ENCODE data around the gene PCSK9.

PCSK9 gene

DNA sequence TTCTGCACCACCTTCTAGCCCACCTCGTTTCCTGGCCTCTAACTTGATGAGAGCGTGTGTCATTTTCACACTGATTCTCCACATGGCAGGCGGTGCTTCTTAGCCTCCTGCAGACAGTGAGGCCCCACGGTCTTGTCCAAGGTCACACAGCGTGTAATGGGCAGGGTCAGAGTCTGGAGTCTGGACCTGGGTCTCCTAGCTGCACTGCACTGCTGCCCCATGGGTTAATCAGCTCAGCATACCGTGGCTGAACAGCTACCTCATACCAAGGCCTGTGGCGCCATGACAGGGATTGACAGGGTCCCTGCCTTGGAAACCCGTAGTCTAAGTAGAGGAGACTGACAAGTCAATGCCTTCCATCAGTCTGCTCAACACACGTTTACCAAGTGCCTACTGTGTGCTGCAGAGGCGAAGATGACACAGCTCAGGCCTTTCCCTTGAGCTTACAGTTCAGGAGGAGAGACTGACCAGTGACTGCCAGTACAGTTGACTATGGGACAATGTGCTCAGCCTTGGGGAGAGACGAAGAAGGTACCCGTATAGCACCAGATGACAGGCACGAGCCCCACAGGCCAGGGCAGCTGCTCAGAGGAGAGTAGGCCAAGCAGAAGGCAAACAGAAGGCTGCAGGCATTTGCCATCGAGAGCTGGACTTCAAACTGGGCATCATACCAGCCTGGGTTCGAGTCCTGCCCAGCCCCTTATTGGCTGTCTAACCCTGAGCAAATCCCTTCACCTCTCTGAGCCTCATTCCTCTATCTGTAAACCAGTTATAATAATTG is 5.5 kb downstream of the PCSK9 start:
- no peak for DNase-seq (ENCODE audit: low spot score)

DNA sequence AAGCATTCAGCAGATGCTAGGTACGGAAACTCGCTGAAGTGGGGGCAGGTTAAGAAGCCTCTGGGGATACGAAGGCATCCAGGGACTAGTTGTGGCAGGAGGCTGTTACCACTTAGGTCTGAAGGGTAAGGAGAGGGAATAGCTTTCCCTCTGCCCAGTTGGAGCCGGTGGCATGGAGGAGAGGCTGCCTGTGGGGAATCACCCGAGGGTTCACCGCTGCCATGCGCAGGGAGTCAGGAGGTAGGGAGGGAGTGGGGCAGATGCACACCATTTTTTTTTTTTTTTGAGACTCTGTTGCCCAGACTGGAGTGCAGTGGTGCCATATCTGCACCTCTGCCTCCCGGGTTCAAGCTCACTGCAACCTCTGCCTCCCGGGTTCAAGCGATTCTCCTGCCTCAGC is 6.1 kb downstream of the PCSK9 start:
- no peak for DNase-seq (ENCODE audit: low spot score)

DNA sequence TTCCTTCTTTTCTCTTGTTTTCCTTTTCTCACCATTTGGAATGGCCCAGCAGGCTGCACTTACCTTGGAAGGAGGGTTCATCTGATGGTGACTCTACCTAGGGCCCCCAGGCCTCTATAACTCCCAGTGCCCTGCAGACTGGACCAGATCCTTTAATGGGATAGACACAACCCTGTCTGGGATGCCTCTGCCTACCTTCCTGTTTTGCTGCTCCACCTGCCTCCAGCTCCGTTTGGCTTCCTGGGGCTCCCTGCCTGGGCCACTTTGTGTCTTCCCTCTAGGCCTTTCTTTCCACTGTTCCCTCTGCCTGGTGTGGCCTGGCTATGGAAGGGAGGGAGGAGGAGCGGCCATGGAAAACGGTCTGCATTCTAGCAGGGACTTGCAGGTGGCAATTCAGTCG is 7.5 kb downstream of the PCSK9 start:
- no peak for DNase-seq (ENCODE audit: low spot score)

DNA sequence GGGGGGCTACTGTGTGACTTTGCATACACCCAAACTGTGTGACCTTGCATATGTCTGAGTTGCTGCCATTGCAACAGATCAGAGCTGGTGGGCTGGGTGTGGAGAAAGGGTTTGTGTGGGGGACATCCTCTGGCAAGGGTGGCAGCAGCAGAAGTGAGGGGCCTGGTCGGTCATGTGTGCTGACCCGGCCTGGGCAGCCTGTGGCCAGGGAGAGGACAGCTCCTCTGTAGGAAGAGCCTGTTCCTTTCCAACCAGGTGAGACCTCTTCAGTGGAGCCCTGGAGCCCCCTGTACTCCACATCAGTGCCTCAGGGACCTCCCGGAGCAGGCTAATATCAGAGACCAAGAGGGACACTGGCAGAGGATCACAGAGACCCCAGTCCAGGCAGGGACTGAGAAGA is 8.3 kb downstream of the PCSK9 start:
- DNase-seq (ENCODE audit: low spot score) = no peak

DNA sequence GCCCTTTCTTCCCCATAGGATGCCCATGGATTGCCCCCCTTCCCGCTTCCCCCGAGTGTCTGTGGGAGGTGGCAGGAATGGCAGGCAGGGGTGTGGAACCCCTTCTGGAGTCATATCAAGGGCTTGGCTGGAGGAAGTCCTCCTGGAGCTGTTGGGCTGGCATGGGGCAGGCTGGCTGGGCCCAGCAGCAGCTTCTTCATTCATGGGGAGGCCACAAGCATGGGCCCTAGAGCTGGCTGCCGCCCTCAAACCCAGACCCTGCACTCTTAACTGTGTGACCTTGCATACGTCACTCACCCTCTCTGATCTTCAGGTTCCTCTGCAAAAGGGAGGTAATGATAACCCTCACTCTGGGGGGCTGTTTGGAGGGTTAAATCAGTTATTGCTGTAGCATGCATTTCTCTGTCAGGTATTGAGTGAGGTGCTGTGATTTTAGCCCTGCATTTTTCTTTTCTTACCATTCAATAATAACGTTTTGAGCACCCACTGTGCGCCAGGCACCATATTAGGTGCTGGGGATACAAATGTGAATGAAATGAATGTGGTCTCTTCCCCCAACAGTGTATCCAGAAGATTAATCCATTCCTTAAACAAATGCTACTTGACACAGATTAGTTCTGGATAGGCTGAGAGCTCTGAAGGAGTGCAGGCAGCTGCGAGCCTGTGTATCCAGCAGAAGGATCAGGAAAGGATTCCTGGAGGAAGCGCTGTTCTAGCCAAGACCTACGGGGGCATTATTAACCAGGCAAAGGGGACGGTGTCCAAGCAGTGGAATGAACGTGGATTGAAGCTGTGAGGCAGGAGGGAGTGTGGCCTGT is 9.3 kb downstream of the PCSK9 start:
- DNase-seq (ENCODE audit: low spot score) = no peak

DNA sequence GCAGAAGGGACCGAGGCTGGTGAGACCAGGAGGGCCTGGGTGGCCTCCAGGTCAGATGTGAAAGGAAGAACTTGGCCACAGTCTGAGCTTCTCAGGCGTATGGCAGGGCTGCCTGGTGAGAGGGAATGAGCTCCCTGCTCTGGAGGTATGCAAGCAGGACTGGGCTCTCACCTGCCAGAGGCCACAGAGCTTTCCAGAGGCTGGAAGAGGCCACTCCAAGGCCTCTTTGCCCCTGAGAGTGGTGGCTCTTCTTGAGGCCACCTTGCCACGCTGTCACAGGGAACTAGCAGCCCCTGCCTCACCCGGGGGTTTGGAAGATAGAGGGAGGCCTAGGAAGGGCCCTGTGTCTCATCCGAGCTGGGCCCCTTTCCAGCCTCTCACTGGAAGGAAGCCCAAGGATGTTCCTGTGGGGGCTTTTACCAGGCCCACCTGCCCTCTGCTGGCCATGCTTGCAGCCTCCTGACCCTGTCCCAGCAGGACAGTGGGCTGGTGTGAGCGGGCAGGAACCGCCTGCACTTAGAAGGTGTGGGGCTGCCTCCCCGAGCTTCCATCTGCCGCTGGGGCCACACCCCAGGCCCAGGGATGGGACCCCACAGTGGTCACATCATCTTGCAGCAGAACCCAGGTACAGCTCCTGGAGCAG is 10.0 kb downstream of the PCSK9 start:
- no peak for DNase-seq (ENCODE audit: low spot score)

DNA sequence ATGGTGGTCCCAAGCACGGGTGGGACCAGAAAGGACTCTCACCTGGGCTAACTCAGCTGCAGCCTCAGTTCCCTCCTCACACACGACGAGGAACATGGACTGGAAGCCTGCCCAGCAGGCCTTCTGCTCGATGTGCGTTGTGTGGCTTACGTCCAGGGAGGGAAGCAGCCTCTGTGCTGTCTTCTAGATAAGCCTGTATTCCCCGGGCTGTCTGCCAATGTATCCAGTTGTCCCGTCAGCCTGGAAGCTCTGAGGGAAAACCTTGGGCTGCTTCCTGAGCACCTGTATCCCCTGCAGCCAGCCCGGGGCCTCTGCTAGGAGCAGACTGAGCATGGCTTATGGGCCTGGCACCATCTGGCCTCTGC is 10.5 kb downstream of the PCSK9 start:
- DNase-seq (ENCODE audit: low spot score) = no peak

DNA sequence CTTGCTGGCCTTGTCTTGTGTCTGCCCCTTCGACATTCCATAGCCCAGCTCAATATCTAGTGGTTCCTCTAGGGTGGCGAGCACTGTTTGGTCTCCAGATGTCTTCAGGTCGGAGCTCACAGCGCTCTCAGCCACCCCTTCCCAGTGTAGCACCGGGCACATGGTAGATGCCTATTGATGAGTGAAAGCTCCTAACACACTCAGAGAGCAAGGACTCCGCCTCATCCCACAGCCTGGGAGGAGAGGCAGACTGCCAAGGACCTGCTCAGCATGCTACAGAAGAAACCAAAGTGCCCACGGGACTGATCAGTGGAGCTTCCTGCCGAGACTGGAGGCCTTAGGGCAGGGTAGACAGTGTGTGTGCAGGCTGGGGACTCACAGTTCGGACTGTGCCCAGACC is 10.9 kb downstream of the PCSK9 start:
- no peak for DNase-seq (ENCODE audit: low spot score)

DNA sequence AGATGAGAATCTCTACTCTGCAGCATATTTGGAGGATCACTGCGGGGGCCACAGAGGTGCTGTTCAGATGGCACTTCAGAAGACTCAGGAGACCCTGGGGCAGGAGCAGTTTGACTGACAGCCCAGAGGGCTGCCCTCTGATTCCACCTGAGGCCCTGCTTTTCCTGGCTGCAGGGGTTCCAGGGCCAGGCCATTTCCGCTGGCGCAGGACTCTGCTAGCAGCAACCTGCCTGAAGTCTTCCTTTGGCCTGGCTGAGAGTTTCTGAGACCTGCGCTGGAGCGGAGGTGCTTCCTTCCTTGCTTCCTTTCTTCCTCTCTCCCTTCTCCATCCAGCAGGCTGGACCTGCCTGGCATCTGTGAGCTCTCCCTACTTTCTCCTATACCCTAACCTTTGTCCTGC is 11.8 kb downstream of the PCSK9 start:
- no peak for DNase-seq (ENCODE audit: low spot score)

DNA sequence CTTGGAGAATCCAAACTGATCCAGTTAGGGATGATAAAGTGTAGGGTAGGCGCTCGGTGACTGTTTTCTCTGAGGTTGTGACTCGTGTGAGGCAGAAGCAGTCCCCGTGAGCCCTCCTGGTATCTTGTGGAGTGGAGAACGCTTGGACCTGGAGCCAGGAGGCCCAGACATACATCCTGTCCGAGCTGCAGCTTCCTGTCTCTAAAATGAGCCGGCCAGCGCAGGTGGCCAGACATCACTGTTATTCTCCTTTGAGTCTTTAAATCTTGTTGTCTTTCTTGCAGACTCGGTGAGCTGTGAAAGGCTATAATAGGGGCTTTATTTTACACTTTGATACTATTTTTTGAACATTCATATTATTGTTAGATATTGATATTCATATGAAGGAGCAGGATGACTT is 12.3 kb downstream of the PCSK9 start:
- DNase-seq (ENCODE audit: low spot score) = no peak

DNA sequence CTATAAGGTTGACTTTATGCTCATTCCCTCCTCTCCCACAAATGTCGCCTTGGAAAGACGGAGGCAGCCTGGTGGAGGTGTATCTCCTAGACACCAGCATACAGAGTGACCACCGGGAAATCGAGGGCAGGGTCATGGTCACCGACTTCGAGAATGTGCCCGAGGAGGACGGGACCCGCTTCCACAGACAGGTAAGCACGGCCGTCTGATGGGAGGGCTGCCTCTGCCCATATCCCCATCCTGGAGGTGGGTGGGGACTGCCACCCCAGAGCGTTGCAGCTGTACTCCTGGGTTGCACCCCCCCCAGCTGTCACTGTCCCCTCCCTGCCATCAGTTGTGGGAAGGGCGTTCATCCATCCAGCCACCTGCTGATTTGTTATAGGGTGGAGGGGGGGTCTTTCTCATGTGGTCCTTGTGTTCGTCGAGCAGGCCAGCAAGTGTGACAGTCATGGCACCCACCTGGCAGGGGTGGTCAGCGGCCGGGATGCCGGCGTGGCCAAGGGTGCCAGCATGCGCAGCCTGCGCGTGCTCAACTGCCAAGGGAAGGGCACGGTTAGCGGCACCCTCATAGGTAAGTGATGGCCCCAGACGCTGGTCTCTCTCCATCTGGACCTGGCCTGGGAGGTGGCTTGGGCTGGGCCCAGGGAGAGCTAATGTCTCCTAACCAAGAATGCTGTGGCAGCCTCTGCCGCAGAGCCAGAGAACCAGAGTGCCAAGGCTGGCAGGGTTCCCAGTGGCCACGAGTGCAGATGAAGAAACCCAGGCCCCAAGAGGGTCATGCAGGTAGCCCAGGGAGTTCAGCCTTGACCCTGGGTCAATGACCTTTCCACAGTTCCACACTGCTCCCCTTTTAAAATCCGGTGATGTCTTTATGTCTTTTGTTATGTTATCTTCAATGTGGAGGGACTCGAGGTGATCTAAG is 13.1 kb downstream of the PCSK9 start:
- no peak for DNase-seq (ENCODE audit: low spot score)

DNA sequence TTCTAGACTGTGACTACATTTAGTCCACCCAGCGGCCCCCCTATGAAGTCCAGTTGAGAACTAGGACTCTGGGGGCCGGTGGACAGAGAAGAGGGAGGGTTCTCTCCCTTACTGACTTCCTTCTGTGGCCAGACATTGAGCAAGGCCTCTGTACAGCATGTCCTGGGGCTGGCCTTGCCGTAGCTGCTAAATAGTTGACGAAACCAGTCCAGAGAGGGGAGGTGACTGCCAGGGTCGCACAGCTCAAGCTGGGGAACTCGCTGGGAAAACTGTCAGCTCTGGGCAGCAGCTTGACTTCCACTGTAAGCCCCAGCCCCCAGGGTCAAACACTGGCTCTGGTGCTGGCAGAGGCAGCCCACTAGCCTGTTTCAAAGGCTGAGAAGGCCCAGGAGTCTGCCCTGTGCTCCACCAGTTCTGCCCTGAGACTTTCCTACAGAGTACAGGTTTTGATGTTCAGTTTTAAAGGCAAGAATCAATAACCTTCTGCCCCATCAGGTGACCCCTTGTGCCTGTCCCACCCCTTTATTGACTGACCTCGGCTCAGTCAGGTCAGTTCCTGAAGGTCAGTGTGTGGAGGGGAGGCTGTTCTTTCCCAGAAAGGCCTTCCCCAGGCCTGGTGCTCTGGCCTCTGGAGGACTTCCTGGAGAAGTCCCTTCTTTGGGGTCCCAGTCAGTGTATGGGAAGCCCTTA is 14.1 kb downstream of the PCSK9 start:
- no peak for DNase-seq (ENCODE audit: low spot score)

DNA sequence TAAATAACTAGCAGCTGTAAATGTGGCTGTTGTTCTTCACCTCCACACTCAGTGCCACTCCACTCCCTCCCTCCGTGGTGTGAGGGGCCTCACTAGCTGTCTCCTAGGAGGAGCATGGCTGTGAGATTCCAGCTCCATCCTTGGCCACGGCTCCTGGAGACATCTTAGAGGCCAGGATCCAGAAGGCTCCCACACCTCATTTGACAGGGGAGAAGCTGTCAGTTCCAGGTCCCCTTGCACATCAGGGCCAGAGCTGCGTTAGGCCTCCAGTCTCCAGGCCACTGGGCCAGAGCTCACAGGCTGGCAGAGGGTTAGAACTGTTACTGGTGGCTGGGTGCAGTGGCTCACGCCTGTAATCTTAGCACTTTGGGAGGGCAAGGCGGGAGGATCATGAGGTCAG is 15.0 kb downstream of the PCSK9 start:
- no peak for DNase-seq (ENCODE audit: low spot score)

DNA sequence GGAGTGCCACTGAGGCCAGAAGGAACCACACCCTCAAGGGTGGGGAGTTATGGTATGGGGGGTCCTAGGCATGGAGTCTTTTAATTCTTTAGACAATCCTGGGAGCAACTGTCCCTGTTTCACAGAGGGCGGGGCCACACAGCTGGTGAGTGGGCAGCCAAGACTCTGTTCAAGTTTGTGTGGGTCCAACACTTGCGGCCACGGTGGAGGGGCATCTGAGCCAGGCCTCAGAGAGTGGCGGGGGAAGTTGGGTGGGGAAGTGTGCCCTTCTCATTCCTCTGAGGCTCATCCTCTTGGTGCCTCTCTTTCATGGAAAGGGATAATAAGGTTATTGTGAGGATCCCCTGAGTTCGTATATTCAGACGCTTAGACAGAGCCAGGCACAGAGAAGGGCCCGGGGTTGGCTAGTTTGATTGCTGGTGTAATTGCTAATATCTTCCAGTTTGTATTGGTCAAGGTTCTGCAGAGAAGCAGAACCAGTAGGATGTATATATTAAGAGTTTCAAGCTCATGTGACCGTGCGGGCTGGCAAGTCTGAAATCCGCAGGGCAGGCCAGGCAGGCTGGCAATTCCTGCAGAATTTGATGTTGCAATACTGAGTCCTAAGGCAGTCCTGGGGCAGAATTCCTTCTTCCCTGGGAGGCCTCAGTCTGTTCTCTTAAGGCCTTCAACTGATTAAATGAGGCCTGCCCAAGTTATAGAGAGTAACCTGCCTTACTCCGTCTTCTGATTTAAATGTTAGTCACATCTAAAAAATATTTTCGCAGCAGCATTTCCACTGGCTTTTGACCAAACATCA is 15.9 kb downstream of the PCSK9 start:
- no peak for DNase-seq (ENCODE audit: low spot score)

DNA sequence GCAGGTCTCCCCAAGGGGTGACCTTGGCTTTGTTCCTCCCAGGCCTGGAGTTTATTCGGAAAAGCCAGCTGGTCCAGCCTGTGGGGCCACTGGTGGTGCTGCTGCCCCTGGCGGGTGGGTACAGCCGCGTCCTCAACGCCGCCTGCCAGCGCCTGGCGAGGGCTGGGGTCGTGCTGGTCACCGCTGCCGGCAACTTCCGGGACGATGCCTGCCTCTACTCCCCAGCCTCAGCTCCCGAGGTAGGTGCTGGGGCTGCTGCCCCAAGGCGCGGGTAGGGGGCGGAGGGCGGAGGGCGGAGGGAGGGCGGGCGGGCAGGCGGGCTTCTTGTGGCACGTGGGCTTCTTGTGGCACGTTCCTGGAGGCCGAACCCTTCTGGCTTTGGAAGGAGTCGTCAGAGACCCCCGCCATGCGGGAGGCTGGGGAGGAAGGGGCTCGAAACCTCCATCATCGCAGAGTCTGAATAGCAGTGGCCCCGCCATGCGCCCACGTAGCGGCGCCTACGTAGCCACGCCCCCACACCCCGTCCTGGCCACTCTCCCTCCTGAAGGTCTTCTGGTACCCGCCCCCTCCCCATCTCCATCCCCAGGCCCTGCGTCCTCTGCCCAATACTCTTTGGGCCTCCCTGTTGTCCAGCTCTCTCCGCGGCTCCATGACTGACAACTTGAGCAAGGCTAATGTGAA is 16.7 kb downstream of the PCSK9 start:
- no peak for DNase-seq (ENCODE audit: low spot score)

DNA sequence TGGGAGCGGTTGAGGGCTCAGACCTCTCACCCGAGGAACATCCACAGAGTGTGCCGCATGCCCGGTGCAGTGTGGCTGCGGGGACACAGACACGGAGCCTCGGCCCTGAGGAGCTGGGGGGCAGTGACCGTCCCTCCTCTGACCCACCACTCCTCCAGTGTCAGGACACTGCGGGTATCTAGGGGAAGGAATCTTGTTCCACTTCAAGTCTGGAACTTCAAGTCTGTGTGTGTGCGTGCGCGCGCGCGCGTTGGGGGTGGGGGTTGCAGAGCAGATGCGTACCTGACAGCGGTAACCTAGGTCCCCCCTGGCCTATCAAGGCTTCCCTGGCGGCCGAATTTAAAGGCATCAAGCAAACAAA is 17.3 kb downstream of the PCSK9 start:
- no peak for DNase-seq (ENCODE audit: low spot score)

DNA sequence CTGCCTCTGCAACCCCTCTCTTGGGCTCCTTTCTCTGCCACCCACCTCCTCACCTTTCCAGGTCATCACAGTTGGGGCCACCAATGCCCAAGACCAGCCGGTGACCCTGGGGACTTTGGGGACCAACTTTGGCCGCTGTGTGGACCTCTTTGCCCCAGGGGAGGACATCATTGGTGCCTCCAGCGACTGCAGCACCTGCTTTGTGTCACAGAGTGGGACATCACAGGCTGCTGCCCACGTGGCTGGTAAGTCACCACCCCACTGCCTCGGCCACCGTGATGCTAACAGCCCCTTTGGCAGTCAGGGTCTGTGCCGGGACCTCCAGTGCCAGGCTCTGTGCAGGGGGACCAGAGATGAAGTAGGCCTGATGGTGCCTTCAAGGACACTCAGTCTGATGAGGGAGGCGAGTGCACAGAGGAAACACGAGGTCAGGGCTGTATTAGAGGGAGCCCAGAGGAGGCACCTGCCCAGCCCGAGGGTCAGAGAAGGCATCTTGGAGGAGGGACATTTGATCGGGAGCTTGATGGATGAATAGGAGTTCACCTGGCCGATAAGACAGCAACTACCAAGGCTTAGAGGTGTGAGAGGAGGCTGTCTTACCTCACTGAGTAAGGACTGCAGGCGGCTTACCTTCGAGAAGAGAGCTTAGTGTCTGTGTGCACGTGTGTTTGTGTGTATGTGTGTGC is 18.1 kb downstream of the PCSK9 start:
- DNase-seq (ENCODE audit: low spot score) = no peak

DNA sequence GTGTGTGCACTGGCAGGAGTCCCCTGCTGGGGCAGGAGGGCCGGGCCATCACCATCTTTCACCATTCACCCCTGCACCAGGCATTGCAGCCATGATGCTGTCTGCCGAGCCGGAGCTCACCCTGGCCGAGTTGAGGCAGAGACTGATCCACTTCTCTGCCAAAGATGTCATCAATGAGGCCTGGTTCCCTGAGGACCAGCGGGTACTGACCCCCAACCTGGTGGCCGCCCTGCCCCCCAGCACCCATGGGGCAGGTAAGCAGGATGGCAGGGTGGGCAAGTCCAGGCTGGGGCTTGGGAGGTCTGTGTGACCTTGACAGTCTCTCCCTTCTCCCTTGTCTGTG is 18.6 kb downstream of the PCSK9 start:
- no peak for DNase-seq (ENCODE audit: low spot score)

DNA sequence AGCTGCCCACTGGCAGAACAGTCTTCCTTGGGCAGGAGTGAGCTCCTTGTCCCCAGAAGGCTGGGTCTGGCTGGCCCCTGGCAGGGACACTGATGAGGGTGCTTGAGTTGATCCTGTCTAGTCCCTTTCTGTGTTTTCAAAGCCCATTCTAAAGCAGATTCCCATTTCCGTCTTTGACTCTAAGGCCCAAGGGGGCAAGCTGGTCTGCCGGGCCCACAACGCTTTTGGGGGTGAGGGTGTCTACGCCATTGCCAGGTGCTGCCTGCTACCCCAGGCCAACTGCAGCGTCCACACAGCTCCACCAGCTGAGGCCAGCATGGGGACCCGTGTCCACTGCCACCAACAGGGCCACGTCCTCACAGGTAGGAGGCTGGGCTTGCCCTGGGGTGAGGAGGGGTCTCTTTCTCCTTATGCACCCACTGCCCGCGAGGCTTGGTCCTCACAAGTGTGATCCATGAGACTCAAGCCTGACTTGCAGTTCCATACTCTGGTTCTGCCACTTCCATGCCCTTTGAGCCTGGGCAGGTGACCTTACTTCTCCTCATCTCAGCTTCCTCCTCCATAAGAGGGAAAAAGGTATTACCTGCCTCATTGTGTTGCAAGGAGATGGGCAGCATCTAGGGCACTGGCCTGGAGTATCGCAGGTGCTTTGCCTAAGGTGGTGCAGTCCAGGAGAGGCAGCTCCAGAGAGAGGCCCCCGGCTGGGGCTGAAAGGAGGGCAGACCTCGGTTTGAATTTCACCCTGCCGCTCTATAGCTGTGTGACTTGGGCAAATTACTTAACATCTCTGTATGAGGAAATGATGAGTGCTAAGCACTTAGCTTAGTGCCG is 20.2 kb downstream of the PCSK9 start:
- DNase-seq (ENCODE audit: low spot score) = no peak

Measured in LoVo (cell line).